ENCODE measurements around the gene LMF2.

The LMF2 gene

GRCh38 chr22:50489363-50490243 lies 17.9 kb downstream of the LMF2 start:
- TF ChIP-seq CTCF (conservative IDR thresholded peaks at IDR 0.05) = no peak
- no peak overlapping the region for H3K27ac ChIP-seq

- no peak for TF ChIP-seq CTCF (conservative IDR thresholded peaks at IDR 0.05)
- no peak overlapping the region for H3K27ac ChIP-seq
Measured at GRCh38 chr22:50488886-50489285, 18.6 kb downstream of the LMF2 start.

GRCh38 chr22:50488006-50488677 lies 19.4 kb downstream of the LMF2 start:
- no peak overlapping the region for H3K27ac ChIP-seq
- TF ChIP-seq CTCF (conservative IDR thresholded peaks at IDR 0.05) = no peak

DNA sequence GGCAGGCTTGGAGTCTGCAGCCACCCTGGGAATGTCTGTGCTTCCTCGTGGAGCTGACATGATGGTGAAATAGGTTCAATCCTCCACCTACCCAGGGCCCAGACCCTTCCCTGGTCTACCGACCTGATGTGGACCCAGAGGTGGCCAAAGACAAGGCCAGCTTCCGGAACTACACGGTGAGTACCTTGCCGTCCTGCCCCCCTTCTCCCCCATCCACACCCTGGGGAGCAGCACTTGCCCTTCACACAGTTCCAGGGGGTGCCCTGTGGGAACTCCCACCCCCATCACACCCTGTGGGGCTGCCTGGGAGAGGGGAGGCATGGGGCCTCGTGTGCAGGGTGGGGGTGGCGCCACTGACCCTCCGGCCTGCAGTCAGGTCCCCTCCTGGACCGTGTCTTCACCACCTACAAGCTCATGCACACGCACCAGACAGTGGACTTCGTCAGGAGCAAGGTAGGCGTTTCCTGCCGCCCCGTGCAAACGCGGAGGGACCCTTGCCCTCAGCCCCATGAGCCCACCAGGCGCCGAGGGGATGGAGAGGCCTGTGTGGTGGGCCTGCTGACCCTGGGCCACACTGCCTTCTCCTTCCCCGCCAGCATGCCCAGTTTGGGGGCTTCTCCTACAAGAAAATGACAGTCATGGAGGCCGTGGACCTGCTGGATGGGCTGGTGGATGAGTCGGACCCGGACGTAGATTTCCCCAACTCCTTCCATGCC lies 20.1 kb downstream of the LMF2 start:
- no peak overlapping the region for H3K27ac ChIP-seq
- no peak for TF ChIP-seq CTCF (conservative IDR thresholded peaks at IDR 0.05)

- H3K27ac ChIP-seq = no peak within 1 kb of the TSS
- no peak for TF ChIP-seq CTCF (conservative IDR thresholded peaks at IDR 0.05)
Measured at GRCh38 chr22:50486561-50487289, 20.8 kb downstream of the LMF2 start, which contains the start of gene MIOX. MIOX (plus strand) TSS chr22:50486859; CDS start chr22:50486898, 39 bp downstream.

GRCh38 chr22:50485221-50486131 lies 22.0 kb downstream of the LMF2 start:
- H3K27ac ChIP-seq = no peak overlapping the region
- no peak for TF ChIP-seq CTCF (conservative IDR thresholded peaks at IDR 0.05)
